NK-92 (cell line): ENCODE measurements around the gene RNF19B.

Experiments
- DNase-seq: peaks from one replicate; lab custom pipeline; 2025; ENCODE audit not compliant: unreplicated experiment; lab: John Stamatoyannopoulos, UW

The RNF19B gene

GRCh38 chr1:32902535-32902920 is 62.1 kb downstream of the RNF19B start:
- DNase-seq, result no peak

- DNase-seq, result no peak
These were observed 62.6 kb downstream of the RNF19B start for GRCh38 chr1:32901823-32902534.

GRCh38 chr1:32900956-32901822 is 63.4 kb downstream of the RNF19B start, which contains the start of gene TMEM54:
Gene TMEM54, minus strand, starts transcription at chr1:32901389. Its CDS starts 151 bp downstream, at chr1:32901238.
- no peak for DNase-seq

- DNase-seq, result no peak
These were observed 64.1 kb downstream of the RNF19B start for GRCh38 chr1:32900371-32900955.

- no peak for DNase-seq
These were observed 64.9 kb downstream of the RNF19B start for GRCh38 chr1:32899586-32900296.

DNA sequence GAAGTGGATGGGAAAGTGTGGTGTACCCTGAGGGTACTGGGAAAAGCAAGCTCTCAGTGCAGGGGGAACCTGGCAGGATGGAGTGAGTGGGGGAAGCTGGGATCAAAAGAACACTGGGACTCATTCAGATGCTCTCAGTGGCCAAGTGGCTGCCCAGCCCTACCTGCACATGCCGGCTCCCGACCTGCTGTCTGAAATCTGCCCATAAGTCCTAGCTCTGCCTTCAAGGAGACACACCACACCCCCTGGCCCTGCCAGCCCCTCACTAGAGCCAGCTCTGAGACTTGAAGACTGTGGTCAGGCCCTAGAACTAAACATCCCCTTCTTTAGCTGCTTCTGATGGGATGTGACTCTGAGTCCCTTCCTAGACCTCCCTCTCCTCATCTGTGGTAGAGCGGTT is 65.7 kb downstream of the RNF19B start:
- DNase-seq, result no peak

- DNase-seq, result no peak
These were observed 66.6 kb downstream of the RNF19B start for GRCh38 chr1:32898056-32898455.

GRCh38 chr1:32897082-32898049 is 67.2 kb downstream of the RNF19B start:
- no peak for DNase-seq

DNA sequence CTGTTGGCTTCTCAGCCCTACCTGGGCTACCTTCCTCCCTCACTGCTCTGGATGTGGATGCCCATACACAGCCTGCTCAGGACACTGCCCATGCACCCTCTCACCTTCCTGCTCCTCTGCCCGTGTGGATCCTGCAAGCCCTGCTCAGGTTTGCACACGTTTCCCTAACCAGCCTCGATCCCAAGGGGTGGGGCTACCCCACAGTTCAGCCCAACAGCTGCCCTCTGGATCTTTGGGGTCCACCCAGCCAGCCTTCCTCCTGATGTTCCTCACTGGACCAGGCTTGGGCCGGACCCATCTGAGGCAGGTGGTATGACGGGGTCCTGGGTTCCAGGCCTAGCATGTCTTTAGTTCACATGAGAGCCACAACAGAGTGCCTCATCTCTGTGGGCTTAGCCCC is 68.2 kb downstream of the RNF19B start:
- no peak for DNase-seq

GRCh38 chr1:32895325-32896215 is 69.0 kb downstream of the RNF19B start:
- no peak for DNase-seq

GRCh38 chr1:32894681-32895080 is 69.9 kb downstream of the RNF19B start:
- no peak for DNase-seq

DNA sequence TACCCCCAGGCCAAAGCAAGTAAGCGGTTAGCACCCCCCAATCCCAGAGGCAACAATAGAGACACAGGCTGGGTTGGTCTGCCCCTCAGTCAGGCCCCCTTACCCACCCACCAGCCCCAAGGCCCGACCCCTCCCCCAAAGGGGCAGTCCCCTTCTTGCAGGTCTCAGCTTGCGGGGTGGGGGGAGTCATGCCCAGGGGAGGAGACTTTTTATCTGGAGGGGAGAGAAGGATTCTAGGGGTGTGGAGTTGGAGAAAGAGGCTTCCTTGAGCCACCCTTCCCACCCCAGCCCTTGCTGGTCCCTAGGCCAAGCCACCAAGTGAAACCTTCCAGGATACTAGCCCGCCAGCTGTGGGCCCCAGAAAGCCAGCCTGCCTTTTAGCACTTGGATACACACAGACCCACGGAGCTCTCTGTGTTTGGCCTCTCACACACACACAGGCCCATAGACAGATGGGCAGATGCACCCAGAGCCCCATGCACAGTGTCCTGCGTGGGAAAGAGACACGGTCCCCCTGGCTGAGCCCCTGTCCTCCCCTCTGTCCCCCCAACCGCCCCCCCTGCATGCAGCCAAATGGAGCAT is 70.5 kb downstream of the RNF19B start:
- no peak for DNase-seq

GRCh38 chr1:32893198-32894018 is 71.2 kb downstream of the RNF19B start:
- no peak for DNase-seq

GRCh38 chr1:32892368-32893197 is 72.0 kb downstream of the RNF19B start:
- DNase-seq, result no peak

- no peak for DNase-seq
These were observed 73.0 kb downstream of the RNF19B start for GRCh38 chr1:32891630-32892029.

DNA sequence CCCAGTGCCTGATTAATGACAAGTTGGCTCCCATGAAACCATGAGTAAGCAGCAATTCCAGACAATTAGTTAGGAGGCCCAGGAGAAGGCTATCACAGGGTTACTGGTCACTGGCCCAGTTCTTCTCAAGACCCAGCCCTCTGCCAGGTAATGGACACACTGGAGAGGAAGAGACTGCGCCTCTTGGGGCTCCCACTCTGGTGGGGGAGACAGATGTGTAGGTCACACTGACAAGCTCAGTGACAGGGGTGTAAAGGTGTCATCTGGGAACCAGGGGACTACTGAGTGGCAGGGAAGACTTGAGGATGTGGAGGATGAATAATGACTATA is 73.4 kb downstream of the RNF19B start:
- DNase-seq, result no peak
